AG04449 (cell line): ENCODE results near the gene PUS7L.

ENCODE experiments used
- CTCF ChIA-PET: fragments of 350-600 bp; formaldehyde crosslinking; extraction: SDS; loops from one replicate; lab custom pipeline; 2021; ENCODE audit warnings: antibody characterized with exemption; lab: Yijun Ruan, JAX
- POLR2A ChIA-PET: fragments of 400-600, 350-600 bp; formaldehyde crosslinking; extraction: SDS; loops from one replicate; lab custom pipeline; 2020; ENCODE audit warnings: antibody characterized with exemption, inconsistent platforms; lab: Yijun Ruan, JAX
- DNase-seq: peaks from one replicate; pipeline ENCODE4 v3.0.0-alpha.2; 2010; ENCODE audit warnings: low read depth, low spot score
- H3K4me3 ChIP-seq: 2 replicates; pipeline ENCODE4 v1.5.1; 2011; ENCODE audit warnings: low read depth, mild to moderate bottlenecking, control low read depth, low read length
- TF ChIP-seq, protein P1 (sequence below): IDR thresholded peaks from one replicate; pipeline ENCODE4 v1.5.1; 2011; ENCODE audit warnings: mild to moderate bottlenecking, moderate library complexity, low read length, control low read depth, inconsistent platforms; ENCODE audit not compliant: insufficient read depth; ENCODE audit errors: missing control alignments

PUS7L gene

DNA sequence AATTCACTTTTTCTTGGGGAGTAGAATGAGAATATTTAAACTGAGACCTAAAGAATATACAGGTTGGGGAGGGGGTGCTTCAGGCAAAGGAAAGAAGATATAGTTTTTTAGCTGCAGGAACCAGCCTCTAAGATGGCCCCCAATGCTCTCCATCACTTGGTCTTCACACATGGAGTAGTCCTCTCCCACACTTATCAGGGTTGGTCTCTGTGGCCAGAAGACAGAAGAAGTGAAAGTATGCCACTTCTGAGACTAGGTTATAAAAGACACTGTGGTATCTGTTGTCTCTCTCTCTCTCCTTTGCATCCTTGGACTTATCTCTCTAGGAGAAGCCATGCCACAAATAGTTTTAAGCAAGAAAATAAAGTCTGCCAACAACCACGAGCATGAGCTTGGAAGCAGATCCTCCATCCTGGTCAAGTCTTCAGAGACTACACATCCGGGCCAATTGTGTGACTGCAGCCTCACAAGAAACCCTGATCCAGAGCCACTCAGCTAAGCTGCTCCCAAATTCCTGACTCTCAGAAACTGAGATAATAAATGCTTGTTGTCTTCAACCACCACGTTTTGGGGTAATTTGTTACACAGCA lies 18.0 kb downstream of the PUS7L start:
- TF ChIP-seq, protein P1, sequence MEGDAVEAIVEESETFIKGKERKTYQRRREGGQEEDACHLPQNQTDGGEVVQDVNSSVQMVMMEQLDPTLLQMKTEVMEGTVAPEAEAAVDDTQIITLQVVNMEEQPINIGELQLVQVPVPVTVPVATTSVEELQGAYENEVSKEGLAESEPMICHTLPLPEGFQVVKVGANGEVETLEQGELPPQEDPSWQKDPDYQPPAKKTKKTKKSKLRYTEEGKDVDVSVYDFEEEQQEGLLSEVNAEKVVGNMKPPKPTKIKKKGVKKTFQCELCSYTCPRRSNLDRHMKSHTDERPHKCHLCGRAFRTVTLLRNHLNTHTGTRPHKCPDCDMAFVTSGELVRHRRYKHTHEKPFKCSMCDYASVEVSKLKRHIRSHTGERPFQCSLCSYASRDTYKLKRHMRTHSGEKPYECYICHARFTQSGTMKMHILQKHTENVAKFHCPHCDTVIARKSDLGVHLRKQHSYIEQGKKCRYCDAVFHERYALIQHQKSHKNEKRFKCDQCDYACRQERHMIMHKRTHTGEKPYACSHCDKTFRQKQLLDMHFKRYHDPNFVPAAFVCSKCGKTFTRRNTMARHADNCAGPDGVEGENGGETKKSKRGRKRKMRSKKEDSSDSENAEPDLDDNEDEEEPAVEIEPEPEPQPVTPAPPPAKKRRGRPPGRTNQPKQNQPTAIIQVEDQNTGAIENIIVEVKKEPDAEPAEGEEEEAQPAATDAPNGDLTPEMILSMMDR, result no peak
- CTCF ChIA-PET, result interaction anchor here (1.4 to 2.9 kb wide), 2 partner anchors 9 to 18 kb away, joined by 5 to 12 read pairs; partner anchors contain the start of genes IRAK4 and PUS7L
- POLR2A ChIA-PET, result no interaction called here
- no peak for DNase-seq
- no peak overlapping the region for H3K4me3 ChIP-seq

DNA sequence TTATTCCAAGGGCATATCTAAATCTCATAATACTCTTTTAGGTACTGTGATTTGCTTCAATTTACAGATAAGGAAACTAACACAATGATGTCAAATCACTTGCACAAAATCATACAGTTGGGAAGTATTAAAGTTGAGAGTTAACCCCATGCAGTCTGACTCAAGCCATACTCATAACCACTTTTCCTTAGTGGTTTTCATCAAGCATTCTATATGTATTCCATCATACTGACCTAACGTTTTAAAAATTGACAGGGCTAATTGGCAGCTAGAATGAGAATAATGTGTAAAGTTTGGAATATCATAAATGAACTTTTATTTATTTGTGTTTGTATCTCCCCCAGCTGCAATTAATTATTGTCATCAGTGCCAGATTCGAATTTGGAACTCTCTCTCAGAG lies 20.9 kb downstream of the PUS7L start:
- TF ChIP-seq, protein P1, result no peak
- no peak for DNase-seq
- POLR2A ChIA-PET, result no interaction called here
- no peak overlapping the region for H3K4me3 ChIP-seq
- CTCF ChIA-PET, result no interaction called here

DNA sequence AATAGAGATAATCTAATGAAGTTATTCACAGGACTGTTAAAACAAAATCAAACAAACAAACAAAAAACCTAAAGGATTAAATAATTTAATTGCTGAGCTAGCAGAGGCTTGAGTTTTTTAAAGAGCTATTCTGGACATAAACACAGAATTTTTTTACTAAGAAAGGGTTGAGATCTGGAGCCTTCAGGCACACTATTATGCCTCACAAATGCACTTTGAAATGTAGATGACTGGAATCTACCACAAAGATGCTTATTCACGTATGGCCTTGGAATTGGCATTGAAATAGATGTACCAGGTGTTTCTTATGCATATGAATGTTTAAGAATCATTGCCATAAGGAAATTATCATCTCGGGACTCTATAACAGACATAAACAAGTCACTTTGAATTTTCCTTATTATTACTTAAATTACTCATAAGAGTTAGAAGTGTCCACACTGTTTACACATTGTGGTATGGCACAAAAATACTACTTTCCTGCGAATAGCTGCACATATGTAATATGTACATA lies 21.6 kb downstream of the PUS7L start:
- TF ChIP-seq, protein P1, result no peak
- H3K4me3 ChIP-seq, result no peak overlapping the region
- no peak for DNase-seq
- ChIA-PET CTCF (interaction anchor here (0.7 to 1.0 kb wide), 2 partner anchors 11 to 23 kb away, joined by 3 to 4 read pairs; no protein-coding TSS in a partner anchor), POLR2A (no interaction called here)

DNA sequence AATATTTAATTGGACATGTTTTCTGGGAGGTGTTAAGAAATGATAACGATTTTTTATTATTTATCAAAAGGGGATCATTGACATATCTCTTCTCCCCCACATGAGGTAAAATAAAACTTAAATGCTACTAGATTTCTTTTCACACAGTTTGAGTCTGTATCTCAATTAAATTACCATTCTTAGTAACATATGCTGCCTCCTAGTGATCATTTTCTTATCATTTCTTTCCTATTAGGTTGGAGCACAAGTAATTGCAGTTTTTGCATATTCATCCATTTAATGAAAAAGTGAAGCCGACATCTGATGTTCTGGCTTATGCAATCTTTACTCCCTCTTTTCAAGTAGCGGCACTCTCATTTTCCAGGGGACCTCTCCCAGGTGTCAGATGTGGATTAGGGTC lies 24.9 kb downstream of the PUS7L start:
- H3K4me3 ChIP-seq, result no peak overlapping the region
- POLR2A ChIA-PET, result no interaction called here
- TF ChIP-seq, protein P1, result no peak
- CTCF ChIA-PET, result no interaction called here
- no peak for DNase-seq

DNA sequence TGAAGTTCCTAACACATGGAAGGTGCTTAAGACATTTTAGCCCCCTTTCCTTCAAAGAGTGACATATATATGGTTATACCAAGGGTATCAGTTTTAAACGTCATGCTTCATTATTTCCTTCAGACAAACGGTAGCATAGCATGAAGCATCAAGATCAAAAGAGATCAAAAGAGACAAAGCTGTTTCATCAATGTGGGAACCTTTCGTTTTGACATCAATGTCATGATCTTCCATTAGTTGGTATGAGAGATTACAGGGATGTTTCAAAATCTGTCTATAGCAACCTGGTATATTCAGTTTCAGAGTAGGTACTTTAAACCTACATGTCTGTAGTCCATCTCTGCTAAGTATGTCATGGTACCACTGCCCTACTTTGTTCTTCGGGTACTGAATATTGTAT lies 28.3 kb downstream of the PUS7L start:
- TF ChIP-seq, protein P1, result no peak
- DNase-seq, result no peak
- ChIA-PET POLR2A (no interaction called here), CTCF (no interaction called here)
- no peak overlapping the region for H3K4me3 ChIP-seq

DNA sequence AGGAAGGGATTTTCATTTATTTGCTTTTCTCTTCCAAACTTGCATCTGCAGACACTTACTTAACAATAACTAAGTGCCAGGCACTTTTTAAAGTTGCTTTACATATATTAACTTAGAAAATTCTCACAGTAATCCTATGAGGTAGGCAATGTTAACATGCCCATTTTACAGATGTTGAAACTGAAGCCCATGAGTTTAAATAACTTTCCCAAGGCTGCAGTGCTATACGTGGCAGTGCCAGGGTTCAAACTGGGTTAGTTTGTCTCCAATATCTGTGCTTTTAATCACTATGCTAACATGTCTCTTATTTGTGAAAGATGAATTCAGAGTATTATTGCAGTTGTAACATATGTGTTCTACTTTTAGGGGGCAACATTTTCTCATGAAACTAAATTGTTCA lies 29.9 kb downstream of the PUS7L start:
- DNase-seq, result no peak
- TF ChIP-seq, protein P1, result no peak
- no peak overlapping the region for H3K4me3 ChIP-seq
- CTCF ChIA-PET, result interaction anchor here (0.6 to 0.9 kb wide), 2 partner anchors 227 to 1572 kb away, joined by 3 to 4 read pairs; no protein-coding TSS in a partner anchor
- POLR2A ChIA-PET, result no interaction called here
